Measurements from ENCODE around the gene CFL2.

The CFL2 gene

GRCh38 chr14:34671716-34672115 lies 42.7 kb downstream of the CFL2 start:
- Histone ChIP-seq H3K9me3 (ENCODE audit: control insufficient read depth, low read length) (no peaks in the 10 kb centered on the region), H3K4me3 (ENCODE audit: extremely low read depth, insufficient read depth, low read length, poor library complexity, severe bottlenecking) (no peak overlapping the region), H3K27ac (ENCODE audit: low read depth, low read length, severe bottlenecking) (no peak overlapping the region), H3K36me3 (ENCODE audit: control insufficient read depth, insufficient read depth, low read length) (no peaks in the 10 kb centered on the region), H3K4me1 (ENCODE audit: control insufficient read depth, insufficient read depth, low read length, poor library complexity, severe bottlenecking) (no peaks in the 10 kb centered on the region)
- WGBS, 2 experiments (ENCODE audit: insufficient coverage in 2 of 2): 62% methylated on average over 4 of the region's 6 CpGs; no CpG with 5 or more reads in 1 of the 2 experiments

DNA sequence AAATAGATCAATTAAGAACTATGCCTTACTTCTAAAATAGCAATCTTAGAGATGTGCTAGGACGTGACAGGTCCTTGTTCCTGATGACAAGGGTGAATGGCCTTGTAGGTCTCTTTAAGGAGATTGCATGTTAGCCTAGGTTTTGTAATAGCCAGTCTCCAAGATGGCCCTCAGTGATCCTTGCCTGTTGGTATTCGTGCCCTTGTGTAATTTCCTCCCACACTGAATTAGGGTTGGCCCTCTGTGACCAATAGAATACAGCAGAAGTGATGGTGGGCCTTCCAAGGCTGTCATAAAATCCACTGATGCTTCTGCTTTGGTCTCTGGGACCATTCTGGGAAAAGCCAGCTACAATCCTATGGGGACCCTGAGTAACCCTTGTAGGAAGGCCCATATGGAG lies 46.3 kb downstream of the CFL2 start:
- Histone ChIP-seq H3K9me3 (ENCODE audit: control insufficient read depth, low read length) (no peaks in the 10 kb centered on the region), H3K27ac (ENCODE audit: low read depth, low read length, severe bottlenecking) (no peak overlapping the region), H3K4me1 (ENCODE audit: control insufficient read depth, insufficient read depth, low read length, poor library complexity, severe bottlenecking) (peaks cover 8% of the 10 kb centered on the region), H3K36me3 (ENCODE audit: control insufficient read depth, insufficient read depth, low read length) (no peaks in the 10 kb centered on the region), H3K4me3 (ENCODE audit: extremely low read depth, insufficient read depth, low read length, poor library complexity, severe bottlenecking) (no peak overlapping the region)
- WGBS, 2 experiments (ENCODE audit: insufficient coverage in 2 of 2): 77 to 80% methylated on average over 1 to 2 of the region's 2 CpGs

DNA sequence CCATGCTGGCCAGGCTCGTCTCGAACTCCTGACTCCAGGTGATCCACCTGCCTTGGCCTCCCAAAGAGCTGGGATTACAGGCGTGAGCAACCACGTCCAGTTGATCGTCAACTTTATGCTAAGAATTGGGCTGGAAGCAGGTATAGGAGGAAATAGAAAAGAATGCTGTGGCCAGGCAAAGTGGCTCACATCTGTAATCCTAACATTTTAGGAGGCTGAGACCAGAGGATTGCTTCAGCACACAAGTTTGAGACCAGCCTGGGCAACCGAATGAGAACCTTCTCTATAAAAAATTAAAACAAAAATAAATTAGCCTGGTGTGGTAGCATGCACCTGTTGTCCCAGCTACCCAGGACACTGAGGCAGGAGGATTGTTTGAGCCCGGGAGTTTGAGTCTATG lies 47.4 kb downstream of the CFL2 start:
- 84 to 87% methylated on average over 5 to 6 of the region's 7 CpGs for WGBS, 2 experiments (ENCODE audit: insufficient coverage in 2 of 2)
- Histone ChIP-seq H3K27ac (ENCODE audit: low read depth, low read length, severe bottlenecking) (no peak overlapping the region), H3K9me3 (ENCODE audit: control insufficient read depth, low read length) (no peaks in the 10 kb centered on the region), H3K36me3 (ENCODE audit: control insufficient read depth, insufficient read depth, low read length) (no peaks in the 10 kb centered on the region), H3K4me1 (ENCODE audit: control insufficient read depth, insufficient read depth, low read length, poor library complexity, severe bottlenecking) (peaks cover 8% of the 10 kb centered on the region), H3K4me3 (ENCODE audit: extremely low read depth, insufficient read depth, low read length, poor library complexity, severe bottlenecking) (no peak overlapping the region)

DNA sequence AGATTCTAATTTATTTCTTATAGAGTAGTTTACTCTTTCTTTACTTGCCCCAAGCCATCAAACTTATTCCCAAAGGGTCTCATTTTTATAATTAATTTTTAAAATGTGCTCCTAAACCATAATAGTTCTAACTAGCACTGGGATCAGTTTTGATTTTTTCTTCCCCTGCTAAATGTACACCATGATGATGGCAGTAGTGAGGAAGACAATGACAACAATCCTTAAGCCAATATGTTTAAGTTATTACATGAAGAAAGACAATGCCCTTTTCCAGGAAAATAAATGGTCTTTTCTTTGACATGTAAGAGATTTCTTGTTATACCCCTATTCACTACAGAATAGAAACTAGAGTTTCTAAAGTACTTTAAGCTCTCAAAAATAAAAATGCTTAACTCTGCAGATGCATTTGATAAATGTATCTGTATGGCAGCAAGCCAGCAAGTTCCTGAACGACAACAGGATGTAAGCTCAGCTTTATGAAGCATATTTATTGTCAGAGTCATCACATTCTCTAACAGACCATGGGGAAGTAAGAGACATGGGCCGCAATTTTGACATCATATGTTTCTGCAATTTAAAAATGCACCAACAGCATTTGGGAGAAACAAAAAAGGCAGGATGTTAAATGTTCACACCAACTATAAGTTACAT lies 48.5 kb downstream of the CFL2 start:
- H3K27ac ChIP-seq (ENCODE audit: low read depth, low read length, severe bottlenecking): peak overlapping the region; percentile 23
- H3K36me3 ChIP-seq (ENCODE audit: control insufficient read depth, insufficient read depth, low read length): no peaks in the 10 kb centered on the region
- H3K9me3 ChIP-seq (ENCODE audit: control insufficient read depth, low read length): no peaks in the 10 kb centered on the region
- WGBS, 2 experiments (ENCODE audit: insufficient coverage in 2 of 2): 57% methylated on average over 1 of the region's 2 CpGs; no CpG with 5 or more reads in 1 of the 2 experiments
- peaks cover 8% of the 10 kb centered on the region for H3K4me1 ChIP-seq (ENCODE audit: control insufficient read depth, insufficient read depth, low read length, poor library complexity, severe bottlenecking)
- H3K4me3 ChIP-seq (ENCODE audit: extremely low read depth, insufficient read depth, low read length, poor library complexity, severe bottlenecking): no peak overlapping the region

GRCh38 chr14:34662561-34663088 lies 51.8 kb downstream of the CFL2 start:
- Histone ChIP-seq H3K9me3 (ENCODE audit: control insufficient read depth, low read length) (no peaks in the 10 kb centered on the region), H3K4me1 (ENCODE audit: control insufficient read depth, insufficient read depth, low read length, poor library complexity, severe bottlenecking) (peaks cover 8% of the 10 kb centered on the region), H3K27ac (ENCODE audit: low read depth, low read length, severe bottlenecking) (no peak overlapping the region), H3K4me3 (ENCODE audit: extremely low read depth, insufficient read depth, low read length, poor library complexity, severe bottlenecking) (no peak overlapping the region), H3K36me3 (ENCODE audit: control insufficient read depth, insufficient read depth, low read length) (no peaks in the 10 kb centered on the region)
- WGBS, 2 experiments (ENCODE audit: insufficient coverage in 2 of 2): 86% methylated on average over 1 of the region's 4 CpGs; no CpG with 5 or more reads in 1 of the 2 experiments

- Histone ChIP-seq H3K27ac (ENCODE audit: low read depth, low read length, severe bottlenecking) (no peak overlapping the region), H3K4me3 (ENCODE audit: extremely low read depth, insufficient read depth, low read length, poor library complexity, severe bottlenecking) (no peak overlapping the region), H3K9me3 (ENCODE audit: control insufficient read depth, low read length) (no peaks in the 10 kb centered on the region), H3K36me3 (ENCODE audit: control insufficient read depth, insufficient read depth, low read length) (no peaks in the 10 kb centered on the region), H3K4me1 (ENCODE audit: control insufficient read depth, insufficient read depth, low read length, poor library complexity, severe bottlenecking) (peaks cover 2% of the 10 kb centered on the region)
These were observed 53.6 kb downstream of the CFL2 start for GRCh38 chr14:34660796-34661195.
